Endothelial cell of umbilical vein (primary cell): ENCODE data around the gene MPC1L. TPM values are rescaled to one million over a fixed set of nuclear protein-coding genes. Genes with fewer than 3 reads are reported as not detected.

Source experiments
- BruUV-seq: library from RNA; stranded (reverse); fragments of 400-500 nt; replicated peaks from 2 replicates; lab custom pipeline; 2021; lab: Mats Ljungman, UMichigan
- CTCF ChIA-PET: fragments of 300-600, 350-600 bp; sonication (Branson Sonifier 250); formaldehyde crosslinking; loops from one replicate; lab custom pipeline; 2021; ENCODE audit warnings: antibody characterized with exemption, inconsistent platforms; lab: Charles Lee
- POLR2A ChIA-PET: fragments of 300-600, 350-600 bp; sonication (Branson Sonifier 250); formaldehyde crosslinking; loops from one replicate; lab custom pipeline; 2021; ENCODE audit warnings: antibody characterized with exemption, inconsistent platforms; lab: Charles Lee
- DNase-seq: peaks from one replicate; pipeline ENCODE4 v3.0.0-alpha.2; 2011; ENCODE audit warnings: low read depth, low spot score
- FAIRE-seq: peaks from 2 replicates; lab custom pipeline; 2011; peaks lifted over from hg19 to GRCh38; lab: Jason Lieb, UNC
- H2AFZ ChIP-seq: 2 replicates; pipeline ENCODE4 v1.6.0; 2012; ENCODE audit warnings: low read depth, low read length, control low read depth, inconsistent platforms
- H3K27ac ChIP-seq: 2 replicates; pipeline ENCODE4 v1.5.1; 2011; ENCODE audit warnings: low read depth, mild to moderate bottlenecking, control low read depth, low read length, moderate library complexity; ENCODE audit not compliant: insufficient read depth
- H3K27me3 ChIP-seq, 2 experiments: 2 replicates each; pipeline versions ENCODE4 v1.6.0 to v1.6.1; 2011; ENCODE audit warnings: low read length in 2 of 2, mixed read lengths in 1 of 2; ENCODE audit not compliant: control insufficient read depth in 2 of 2, insufficient read depth in 2 of 2
- H3K36me3 ChIP-seq, 2 experiments: 2 replicates in 1 of 2; 3 replicates in 1 of 2; pipeline ENCODE4 v1.5.1; 2011; ENCODE audit warnings: low read length in 2 of 2, mild to moderate bottlenecking in 1 of 2, moderate library complexity in 1 of 2; ENCODE audit not compliant: control insufficient read depth in 2 of 2, insufficient read depth in 2 of 2; ENCODE audit errors: extremely low read depth in 1 of 2
- H3K4me1 ChIP-seq: 3 replicates; pipeline ENCODE4 v1.5.1; 2011; ENCODE audit warnings: mild to moderate bottlenecking, low read length; ENCODE audit not compliant: control insufficient read depth, insufficient read depth; ENCODE audit errors: extremely low read depth
- H3K4me2 ChIP-seq: 2 replicates; pipeline ENCODE4 v1.6.1; 2011; ENCODE audit warnings: low read length, control low read depth, mixed read lengths; ENCODE audit not compliant: insufficient read depth
- H3K4me3 ChIP-seq, 3 experiments: fragments of 200-600 bp in 1 of 3; sonication (generic), shearing (Covaris generic) in 1 of 3; replicated peaks in 1 of 3; 2 replicates each; pipeline ENCODE4 v1.5.1; 2011 to 2016; ENCODE audit warnings: control low read depth in 3 of 3, low read length in 3 of 3, mild to moderate bottlenecking in 2 of 3, inconsistent platforms in 1 of 3, low read depth in 1 of 3, moderate library complexity in 1 of 3; ENCODE audit not compliant: insufficient read depth in 1 of 3
- H3K79me2 ChIP-seq: 2 replicates; pipeline ENCODE4 v1.6.0; 2012; ENCODE audit warnings: low read length, inconsistent platforms; ENCODE audit not compliant: control insufficient read depth, insufficient read depth
- H3K9ac ChIP-seq: replicated peaks from 2 replicates; pipeline ENCODE3; 2011; ENCODE audit warnings: low read length, control low read depth; ENCODE audit not compliant: insufficient read depth; ENCODE audit errors: extremely low read depth
- H3K9me1 ChIP-seq: replicated peaks from 3 replicates; pipeline ENCODE4 v1.6.0; 2011; ENCODE audit warnings: mild to moderate bottlenecking, low read length; ENCODE audit not compliant: control insufficient read depth, insufficient read depth; ENCODE audit errors: extremely low read depth
- H3K9me3 ChIP-seq: replicated peaks from 2 replicates; pipeline ENCODE4 v1.5.1; 2012; ENCODE audit warnings: low read length, inconsistent platforms; ENCODE audit not compliant: control insufficient read depth, insufficient read depth
- H4K20me1 ChIP-seq: replicated peaks from 2 replicates; pipeline ENCODE3; 2011; ENCODE audit warnings: mild to moderate bottlenecking, low read length; ENCODE audit not compliant: control insufficient read depth, insufficient read depth; ENCODE audit errors: extremely low read depth
- EZH2 ChIP-seq: IDR thresholded peaks from 2 replicates; pipeline ENCODE4 v1.6.1; 2012; ENCODE audit warnings: borderline replicate concordance, low read depth, mild to moderate bottlenecking, moderate library complexity, low read length, inconsistent platforms; ENCODE audit not compliant: severe bottlenecking
- FOS ChIP-seq: IDR thresholded peaks from 2 replicates; pipeline ENCODE4 v1.6.1; 2011; ENCODE audit warnings: mild to moderate bottlenecking, low read length, moderate library complexity, borderline replicate concordance; ENCODE audit not compliant: insufficient read depth
- GATA2 ChIP-seq: IDR thresholded peaks from 2 replicates; pipeline ENCODE4 v1.7.0; 2011; ENCODE audit warnings: low read depth, mild to moderate bottlenecking, moderate library complexity, mixed read lengths, low read length; ENCODE audit not compliant: insufficient read length, insufficient read depth
- JUN ChIP-seq: IDR thresholded peaks from 2 replicates; pipeline ENCODE4 v1.6.1; 2011; ENCODE audit warnings: borderline replicate concordance, low read depth; ENCODE audit not compliant: insufficient read length, insufficient read depth
- MYC ChIP-seq: IDR thresholded peaks from one replicate; pipeline ENCODE4 v1.6.1; 2011; ENCODE audit warnings: mild to moderate bottlenecking, low read depth, low read length
- POLR2A ChIP-seq: IDR thresholded peaks from 2 replicates; pipeline ENCODE4 v1.6.1; 2012; ENCODE audit warnings: low read depth, mild to moderate bottlenecking, control low read depth, low read length
- POLR2AphosphoS5 ChIP-seq: IDR thresholded peaks from 2 replicates; pipeline ENCODE4 v1.6.1; 2012; ENCODE audit warnings: low read depth, mild to moderate bottlenecking, control low read depth, low read length, moderate library complexity; ENCODE audit not compliant: insufficient read depth
- dilution Hi-C: fragments of 300-500 bp; cut with MboI; formaldehyde crosslinking; loops from one replicate; pipeline ENCODE4 v1.15.0; 2019; ENCODE audit warnings: low sequenced_read_pairs; ENCODE audit not compliant: extremely low pct_ligation_motif_present
- intact Hi-C: fragments of 100-400 bp; cut with micrococcal nuclease; formaldehyde crosslinking; loops from one replicate; pipeline ENCODE4 v1.10.0; 2022
- polyA plus RNA-seq, 4 experiments: library from polyadenylated mRNA; depleted of rRNA in 3 of 4; stranded (reverse) in 3 of 4; unstranded in 1 of 4; fragments of >200 nt; gene quantifications; 2 replicates each; pipeline versions ENCODE4 v1.2.1 to v1.2.3, GENCODE V29; 2011 to 2012; ENCODE audit warnings: missing spikeins in 1 of 4
- total RNA-seq: library from RNA; stranded (reverse); gene quantifications from 2 replicates; pipeline ENCODE4 v1.2.3, GENCODE V29; 2021
- TF ChIP-seq, protein P1 (sequence below): IDR thresholded peaks from 2 replicates; pipeline ENCODE4 v1.6.1; 2011; ENCODE audit not compliant: insufficient read depth, insufficient read length
- TF ChIP-seq, protein P2 (sequence below), 2 donors: IDR thresholded peaks; 1 replicate in 1 of 2; 2 replicates in 1 of 2; pipeline ENCODE4 v1.5.1; 2011; ENCODE audit warnings: low read length in 2 of 2, mild to moderate bottlenecking in 2 of 2, moderate library complexity in 2 of 2, control low read depth in 1 of 2, inconsistent platforms in 1 of 2, low read depth in 1 of 2; ENCODE audit not compliant: insufficient read depth in 1 of 2; ENCODE audit errors: extremely low read depth in 1 of 2

The MPC1L gene
- total and polyA plus RNA-seq, 2 donors (not counting 3 experiments of a cell fraction or from before 2014, with no cell fraction given): 0.19 TPM; not detected in 1

GRCh38 chrX:40612511-40612910 is 10.7 kb upstream of the MPC1L start:
- no peak overlapping the region for H3K27ac ChIP-seq
- intact Hi-C loops: no loop called here
- no peak overlapping the region for H3K9ac ChIP-seq
- TF ChIP-seq POLR2AphosphoS5: no peak
- TF ChIP-seq JUN: no peak
- no peak for TF ChIP-seq FOS
- TF ChIP-seq MYC: no peak
- no peak for TF ChIP-seq EZH2
- TF ChIP-seq POLR2A: no peak
- TF ChIP-seq, protein P1, sequence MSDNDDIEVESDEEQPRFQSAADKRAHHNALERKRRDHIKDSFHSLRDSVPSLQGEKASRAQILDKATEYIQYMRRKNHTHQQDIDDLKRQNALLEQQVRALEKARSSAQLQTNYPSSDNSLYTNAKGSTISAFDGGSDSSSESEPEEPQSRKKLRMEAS: no peak
- no peaks in the 10 kb centered on the region for H3K9me3 ChIP-seq
- H3K4me3 ChIP-seq: no peak overlapping the region
- H4K20me1 ChIP-seq: no peaks in the 10 kb centered on the region
- ChIA-PET CTCF (no interaction called here), POLR2A (no interaction called here)
- H3K27me3 ChIP-seq: no peaks in the 10 kb centered on the region
- FAIRE-seq (no peak), DNase-seq (no peak)
- no peaks in the 10 kb centered on the region for H3K36me3 ChIP-seq
- H3K4me2 ChIP-seq: no peak overlapping the region
- no peaks in the 10 kb centered on the region for H3K4me1 ChIP-seq
- H3K79me2 ChIP-seq: no peaks in the 10 kb centered on the region
- no peak overlapping the region for H2AFZ ChIP-seq
- no peaks in the 10 kb centered on the region for H3K9me1 ChIP-seq
- dilution Hi-C loops: no loop called here
- BruUV-seq: no TSS peak

- BruUV-seq: no TSS peak
- dilution Hi-C loops: no loop called here
- H2AFZ ChIP-seq: no peak overlapping the region
Measured at GRCh38 chrX:40615976-40616375, 7.3 kb upstream of the MPC1L start.

More at GRCh38 chrX:40615976-40616375, 7.3 kb upstream of the MPC1L start:
- H3K4me2 ChIP-seq: no peak overlapping the region
- no peaks in the 10 kb centered on the region for H4K20me1 ChIP-seq
- TF ChIP-seq, protein P1: no peak
- TF ChIP-seq POLR2A (no peak), MYC (no peak), FOS (no peak), JUN (no peak), EZH2 (no peak), GATA2 (no peak), POLR2AphosphoS5 (no peak)
- TF ChIP-seq, protein P2, sequence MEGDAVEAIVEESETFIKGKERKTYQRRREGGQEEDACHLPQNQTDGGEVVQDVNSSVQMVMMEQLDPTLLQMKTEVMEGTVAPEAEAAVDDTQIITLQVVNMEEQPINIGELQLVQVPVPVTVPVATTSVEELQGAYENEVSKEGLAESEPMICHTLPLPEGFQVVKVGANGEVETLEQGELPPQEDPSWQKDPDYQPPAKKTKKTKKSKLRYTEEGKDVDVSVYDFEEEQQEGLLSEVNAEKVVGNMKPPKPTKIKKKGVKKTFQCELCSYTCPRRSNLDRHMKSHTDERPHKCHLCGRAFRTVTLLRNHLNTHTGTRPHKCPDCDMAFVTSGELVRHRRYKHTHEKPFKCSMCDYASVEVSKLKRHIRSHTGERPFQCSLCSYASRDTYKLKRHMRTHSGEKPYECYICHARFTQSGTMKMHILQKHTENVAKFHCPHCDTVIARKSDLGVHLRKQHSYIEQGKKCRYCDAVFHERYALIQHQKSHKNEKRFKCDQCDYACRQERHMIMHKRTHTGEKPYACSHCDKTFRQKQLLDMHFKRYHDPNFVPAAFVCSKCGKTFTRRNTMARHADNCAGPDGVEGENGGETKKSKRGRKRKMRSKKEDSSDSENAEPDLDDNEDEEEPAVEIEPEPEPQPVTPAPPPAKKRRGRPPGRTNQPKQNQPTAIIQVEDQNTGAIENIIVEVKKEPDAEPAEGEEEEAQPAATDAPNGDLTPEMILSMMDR (IDR thresholded peaks at IDR 0.05; ENCODE audit: extremely low read depth in 1 of 2, insufficient read depth in 1 of 2, low read depth in 1 of 2, low read length in 2 of 2): no peak
- ChIA-PET POLR2A (no interaction called here), CTCF (no interaction called here)
- intact Hi-C loops: no loop called here
- no peaks in the 10 kb centered on the region for H3K4me1 ChIP-seq
- no peaks in the 10 kb centered on the region for H3K36me3 ChIP-seq
- no peaks in the 10 kb centered on the region for H3K9me3 ChIP-seq
- no peak overlapping the region for H3K9ac ChIP-seq
- no peaks in the 10 kb centered on the region for H3K79me2 ChIP-seq
- no peak overlapping the region for H3K27ac ChIP-seq
- FAIRE-seq (no peak), DNase-seq (no peak)
- no peak overlapping the region for H3K4me3 ChIP-seq
- no peaks in the 10 kb centered on the region for H3K9me1 ChIP-seq
- no peaks in the 10 kb centered on the region for H3K27me3 ChIP-seq
